Measurements from ENCODE around the gene FAXC.

FAXC gene

DNA sequence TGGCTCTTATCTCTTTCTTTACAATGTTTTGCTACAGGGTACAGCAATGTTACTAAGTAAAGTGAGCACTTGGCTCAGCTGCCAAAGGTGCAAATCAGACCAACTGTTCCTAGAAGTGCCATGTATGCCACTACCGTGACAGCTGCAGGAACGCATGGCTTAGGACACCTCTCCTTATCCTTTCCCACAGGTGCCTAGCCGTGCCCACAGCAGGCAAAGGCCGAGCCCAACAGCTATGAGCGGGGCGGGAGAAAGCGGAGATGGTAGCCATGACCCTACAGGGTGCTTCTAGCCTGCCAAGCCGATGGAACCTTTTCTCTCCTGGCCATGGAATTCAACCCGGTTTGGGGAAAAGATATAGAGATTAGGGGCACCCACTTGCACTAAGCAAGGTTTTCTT, 97.1 kb downstream of the FAXC start:
- ChIA-PET POLR2A (no interaction called here), CTCF (no interaction called here)
- no peak overlapping the region for H3K4me3 ChIP-seq (ENCODE audit: low read depth, low read length)
- TF ChIP-seq, protein P1, sequence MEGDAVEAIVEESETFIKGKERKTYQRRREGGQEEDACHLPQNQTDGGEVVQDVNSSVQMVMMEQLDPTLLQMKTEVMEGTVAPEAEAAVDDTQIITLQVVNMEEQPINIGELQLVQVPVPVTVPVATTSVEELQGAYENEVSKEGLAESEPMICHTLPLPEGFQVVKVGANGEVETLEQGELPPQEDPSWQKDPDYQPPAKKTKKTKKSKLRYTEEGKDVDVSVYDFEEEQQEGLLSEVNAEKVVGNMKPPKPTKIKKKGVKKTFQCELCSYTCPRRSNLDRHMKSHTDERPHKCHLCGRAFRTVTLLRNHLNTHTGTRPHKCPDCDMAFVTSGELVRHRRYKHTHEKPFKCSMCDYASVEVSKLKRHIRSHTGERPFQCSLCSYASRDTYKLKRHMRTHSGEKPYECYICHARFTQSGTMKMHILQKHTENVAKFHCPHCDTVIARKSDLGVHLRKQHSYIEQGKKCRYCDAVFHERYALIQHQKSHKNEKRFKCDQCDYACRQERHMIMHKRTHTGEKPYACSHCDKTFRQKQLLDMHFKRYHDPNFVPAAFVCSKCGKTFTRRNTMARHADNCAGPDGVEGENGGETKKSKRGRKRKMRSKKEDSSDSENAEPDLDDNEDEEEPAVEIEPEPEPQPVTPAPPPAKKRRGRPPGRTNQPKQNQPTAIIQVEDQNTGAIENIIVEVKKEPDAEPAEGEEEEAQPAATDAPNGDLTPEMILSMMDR (IDR thresholded peaks at IDR 0.05; ENCODE audit: insufficient read depth, low read length, missing control alignments) = no peak
- no peak for DNase-seq (ENCODE audit: low read depth, low spot score)

DNA sequence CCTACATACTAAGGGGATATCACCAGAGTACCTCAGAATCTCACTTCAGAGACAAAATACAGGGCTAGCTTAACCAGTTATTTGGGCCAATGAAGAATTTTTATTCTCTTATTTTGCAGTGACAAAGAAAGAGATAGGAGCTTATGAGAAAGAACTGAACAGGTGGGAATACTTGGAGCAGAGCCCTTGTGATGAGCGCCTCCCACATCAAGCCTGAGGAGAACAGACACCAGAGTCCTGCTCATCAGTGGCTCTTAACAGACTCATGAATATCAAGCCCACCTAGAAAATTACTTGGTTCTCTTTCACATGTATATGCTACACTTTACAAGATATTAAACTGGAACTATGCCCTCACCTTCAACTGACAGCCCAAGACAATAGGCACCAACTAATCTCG, 99.0 kb downstream of the FAXC start:
- no peak overlapping the region for H3K4me3 ChIP-seq (ENCODE audit: low read depth, low read length)
- TF ChIP-seq, protein P1 (IDR thresholded peaks at IDR 0.05; ENCODE audit: insufficient read depth, low read length, missing control alignments) = no peak
- no peak for DNase-seq (ENCODE audit: low read depth, low spot score)
- ChIA-PET POLR2A (no interaction called here), CTCF (no interaction called here)

DNA sequence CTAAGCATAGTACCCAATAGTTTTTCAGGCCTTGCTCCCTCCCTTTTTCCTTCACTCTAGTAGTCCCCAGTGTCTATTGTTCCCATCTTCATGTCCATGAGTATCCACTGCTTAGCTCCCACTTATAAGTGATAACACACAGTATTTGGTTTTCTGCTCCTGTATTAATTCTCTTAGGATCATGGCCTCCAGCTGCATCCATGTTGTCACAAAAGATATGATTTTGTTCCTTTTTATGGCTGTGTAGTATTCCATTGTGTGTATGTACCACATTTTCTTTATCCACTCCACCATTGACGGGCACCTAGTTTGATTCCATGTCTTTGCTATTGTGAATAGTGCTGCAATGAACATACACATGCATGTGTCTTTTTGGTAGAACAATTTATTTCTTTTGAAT, 102.9 kb downstream of the FAXC start:
- ChIA-PET CTCF (no interaction called here), POLR2A (no interaction called here)
- no peak overlapping the region for H3K4me3 ChIP-seq (ENCODE audit: low read depth, low read length)
- DNase-seq (ENCODE audit: low read depth, low spot score) = no peak
- TF ChIP-seq, protein P1 (IDR thresholded peaks at IDR 0.05; ENCODE audit: insufficient read depth, low read length, missing control alignments) = no peak

DNA sequence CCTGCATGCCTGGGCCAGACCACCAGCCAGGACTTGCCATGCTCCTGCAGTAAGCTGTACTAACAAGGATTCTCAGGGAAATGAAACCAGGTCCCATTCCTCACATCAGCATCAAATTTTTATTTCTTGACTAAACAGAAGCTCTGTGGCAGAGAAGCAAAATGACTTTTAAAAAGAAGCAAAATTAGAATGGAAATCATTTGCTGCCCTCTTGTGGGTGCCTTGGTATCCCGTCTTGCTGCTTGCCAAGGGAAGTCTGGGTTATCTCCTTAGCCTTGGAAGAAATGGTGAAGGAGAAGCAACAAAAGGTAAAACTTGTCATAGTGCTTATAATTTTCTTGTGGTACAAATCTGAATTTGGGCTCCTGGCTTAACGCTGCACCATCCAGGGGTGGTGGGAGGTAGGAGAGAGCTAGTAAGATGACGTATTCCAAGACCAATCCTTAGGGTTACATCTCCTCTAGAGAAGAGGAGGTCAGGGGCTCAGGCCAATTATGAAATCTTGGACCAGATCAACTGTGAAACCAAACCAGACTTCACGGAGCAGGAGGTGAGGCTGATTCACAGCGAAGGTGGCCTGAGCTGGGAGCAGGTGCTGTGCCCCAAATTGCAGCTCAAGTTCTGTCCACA, 107.5 kb downstream of the FAXC start:
- DNase-seq (ENCODE audit: low read depth, low spot score) = peak; percentile 5
- TF ChIP-seq, protein P1 (IDR thresholded peaks at IDR 0.05; ENCODE audit: insufficient read depth, low read length, missing control alignments) = peak; percentile 48
- H3K4me3 ChIP-seq (ENCODE audit: low read depth, low read length) = no peak overlapping the region
- ChIA-PET CTCF (interaction anchor here (0.9 to 2.2 kb wide), 7 partner anchors 8 to 1745 kb away, joined by 3 to 26 read pairs (median 4); no protein-coding TSS in a partner anchor), POLR2A (no interaction called here)

DNA sequence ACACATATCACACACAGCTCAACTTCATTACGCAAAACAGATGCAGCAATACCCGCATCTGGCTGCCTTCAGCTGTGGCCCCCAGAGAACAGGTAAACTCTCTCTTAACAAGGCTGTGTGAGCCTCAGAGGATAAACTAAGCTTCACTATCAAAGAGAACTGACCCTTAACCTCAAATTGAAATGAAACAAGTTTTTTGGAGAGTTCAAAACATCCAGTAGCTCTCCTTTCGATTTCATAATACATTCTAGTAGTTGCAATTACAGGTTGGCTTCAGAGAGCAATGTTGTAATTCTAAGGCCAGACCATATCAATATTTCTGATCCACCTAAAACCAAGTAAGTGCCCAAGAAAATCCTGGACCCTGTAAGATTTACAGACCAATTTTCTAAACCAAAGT, 113.5 kb downstream of the FAXC start:
- TF ChIP-seq, protein P1 (IDR thresholded peaks at IDR 0.05; ENCODE audit: insufficient read depth, low read length, missing control alignments) = no peak
- DNase-seq (ENCODE audit: low read depth, low spot score) = no peak
- ChIA-PET POLR2A (no interaction called here), CTCF (no interaction called here)
- no peak overlapping the region for H3K4me3 ChIP-seq (ENCODE audit: low read depth, low read length)

DNA sequence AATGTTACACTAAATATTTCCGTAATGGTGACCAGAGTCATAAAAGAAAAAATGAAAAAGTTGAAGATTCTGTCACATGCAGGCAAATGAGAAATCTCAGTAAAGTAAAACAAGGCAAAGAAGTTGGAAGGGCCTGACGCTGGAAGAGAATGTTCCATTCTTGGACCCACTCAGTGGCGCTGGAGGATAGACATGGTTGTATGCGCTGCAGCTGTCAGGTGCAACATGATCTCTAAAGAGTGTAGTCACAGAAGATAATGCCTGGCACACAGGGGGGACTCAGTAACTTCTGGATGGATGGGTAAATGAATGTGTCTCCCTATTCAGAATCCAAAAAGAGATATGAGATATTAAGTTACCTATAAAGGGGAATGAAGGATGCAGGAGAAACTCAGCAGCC, 116.3 kb downstream of the FAXC start:
- TF ChIP-seq, protein P1 (IDR thresholded peaks at IDR 0.05; ENCODE audit: insufficient read depth, low read length, missing control alignments) = no peak
- H3K4me3 ChIP-seq (ENCODE audit: low read depth, low read length) = no peak overlapping the region
- no peak for DNase-seq (ENCODE audit: low read depth, low spot score)
- ChIA-PET CTCF (no interaction called here), POLR2A (no interaction called here)

Data from AG04449 (cell line).